A673 (cell line): ENCODE measurements around the gene MMD. TPM values are rescaled to one million over a fixed set of nuclear protein-coding genes. Genes with fewer than 3 reads are reported as not detected.

Source experiments
- BruUV-seq: library from RNA; stranded (reverse); fragments of 400-500 nt; replicated peaks from 2 replicates; lab custom pipeline; 2021; lab: Mats Ljungman, UMichigan
- CTCF ChIA-PET: fragments of 300-600 bp; sonication (Branson Sonifier 250); formaldehyde crosslinking; loops from one replicate; lab custom pipeline; 2022; ENCODE audit warnings: antibody characterized with exemption; lab: Charles Lee
- POLR2A ChIA-PET: fragments of 300-600 bp; sonication (Branson Sonifier 250); formaldehyde crosslinking; loops from one replicate; lab custom pipeline; 2022; ENCODE audit warnings: antibody characterized with exemption; ENCODE audit not compliant: low non-redundant PET; lab: Charles Lee
- DNase-seq: peaks from one replicate; pipeline ENCODE4 v3.0.0-alpha.2; 2015; ENCODE audit warnings: low spot score
- H3K27ac ChIP-seq: fragments of 200-600 bp; sonication (generic); 2 replicates; pipeline ENCODE4 v1.5.1; 2016; ENCODE audit warnings: mixed run types, low read depth, mild to moderate bottlenecking, mixed read lengths, antibody characterized with exemption, low read length; ENCODE audit not compliant: poor library complexity, severe bottlenecking
- H3K27me3 ChIP-seq: fragments of 200-600 bp; sonication (generic); replicated peaks from 2 replicates; pipeline ENCODE4 v1.6.1; 2017; ENCODE audit warnings: mixed run types, low read depth, mild to moderate bottlenecking, mixed read lengths, antibody characterized with exemption, low read length; ENCODE audit not compliant: insufficient read depth, poor library complexity
- H3K36me3 ChIP-seq: fragments of 200-600 bp; sonication (generic); 2 replicates; pipeline ENCODE4 v1.6.1; 2016; ENCODE audit warnings: mixed run types, mild to moderate bottlenecking, mixed read lengths, antibody characterized with exemption, low read length; ENCODE audit not compliant: insufficient read depth, poor library complexity, severe bottlenecking
- H3K4me1 ChIP-seq: fragments of 200-600 bp; sonication (generic); 2 replicates; pipeline ENCODE4 v1.6.1; 2017; ENCODE audit warnings: mixed run types, mild to moderate bottlenecking, mixed read lengths, antibody characterized with exemption, low read length; ENCODE audit not compliant: insufficient read depth, poor library complexity, severe bottlenecking
- H3K4me3 ChIP-seq: fragments of 200-600 bp; sonication (generic); 2 replicates; pipeline ENCODE4 v1.5.1; 2016; ENCODE audit warnings: low read depth, mixed run types, mild to moderate bottlenecking, mixed read lengths, low read length; ENCODE audit not compliant: poor library complexity, severe bottlenecking
- H3K9me3 ChIP-seq: fragments of 200-600 bp; sonication (generic); 2 replicates; pipeline ENCODE4 v1.6.1; 2016; ENCODE audit warnings: mixed run types, low read depth, mild to moderate bottlenecking, mixed read lengths, antibody characterized with exemption, low read length; ENCODE audit not compliant: poor library complexity, severe bottlenecking
- EZH2 ChIP-seq: fragments of 200-600 bp; sonication (generic); IDR thresholded peaks from 2 replicates; pipeline ENCODE4 v1.6.1; 2017; ENCODE audit warnings: borderline replicate concordance, low read depth, mild to moderate bottlenecking, mixed read lengths, antibody characterized with exemption, low read length; ENCODE audit not compliant: poor library complexity, severe bottlenecking
- intact Hi-C: fragments of 100-400 bp; cut with micrococcal nuclease; formaldehyde crosslinking; loops from one replicate; pipeline ENCODE4 v1.10.0; 2022; ENCODE audit not compliant: unreplicated experiment
- total RNA-seq: library from RNA; stranded (reverse); gene quantifications from 2 replicates; pipeline ENCODE4 v1.2.3, GENCODE V29; 2021
- TF ChIP-seq, protein P1 (sequence below): fragments of 300-800, 200-600 bp; sonication (generic); conservative IDR thresholded peaks from 2 replicates; pipeline ENCODE4 v1.5.1; 2017; ENCODE audit warnings: low read depth, mild to moderate bottlenecking, antibody characterized with exemption, low read length, moderate library complexity, mixed read lengths

The MMD gene
- total RNA-seq, 1 experiment from 2014 or later: 24.9 TPM

DNA sequence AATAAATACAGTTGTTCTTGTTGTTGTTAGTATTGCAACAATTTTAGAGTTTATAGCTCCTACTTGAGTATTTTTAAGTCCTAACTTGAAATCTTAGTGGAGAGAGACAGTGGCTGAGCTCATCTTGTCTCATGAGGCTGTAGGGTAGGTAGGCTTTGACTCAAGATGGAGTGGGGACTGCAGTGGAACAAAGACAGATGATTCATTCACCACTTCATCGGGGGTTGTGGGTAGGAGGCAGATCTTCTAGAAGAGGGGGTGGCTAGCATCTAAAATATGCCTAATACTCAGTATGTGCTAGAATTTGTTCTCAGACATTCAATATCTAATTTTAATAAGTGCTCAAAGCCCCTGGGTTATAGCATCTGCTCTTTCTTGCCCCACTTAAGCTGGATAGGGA lies 13.1 kb upstream of the MMD start:
- intact Hi-C loops: loop anchor here (5.0 kb wide), 1 partner anchor 367 kb away; no protein-coding TSS in a partner anchor
- TF ChIP-seq EZH2: no peak
- TF ChIP-seq, protein P1, sequence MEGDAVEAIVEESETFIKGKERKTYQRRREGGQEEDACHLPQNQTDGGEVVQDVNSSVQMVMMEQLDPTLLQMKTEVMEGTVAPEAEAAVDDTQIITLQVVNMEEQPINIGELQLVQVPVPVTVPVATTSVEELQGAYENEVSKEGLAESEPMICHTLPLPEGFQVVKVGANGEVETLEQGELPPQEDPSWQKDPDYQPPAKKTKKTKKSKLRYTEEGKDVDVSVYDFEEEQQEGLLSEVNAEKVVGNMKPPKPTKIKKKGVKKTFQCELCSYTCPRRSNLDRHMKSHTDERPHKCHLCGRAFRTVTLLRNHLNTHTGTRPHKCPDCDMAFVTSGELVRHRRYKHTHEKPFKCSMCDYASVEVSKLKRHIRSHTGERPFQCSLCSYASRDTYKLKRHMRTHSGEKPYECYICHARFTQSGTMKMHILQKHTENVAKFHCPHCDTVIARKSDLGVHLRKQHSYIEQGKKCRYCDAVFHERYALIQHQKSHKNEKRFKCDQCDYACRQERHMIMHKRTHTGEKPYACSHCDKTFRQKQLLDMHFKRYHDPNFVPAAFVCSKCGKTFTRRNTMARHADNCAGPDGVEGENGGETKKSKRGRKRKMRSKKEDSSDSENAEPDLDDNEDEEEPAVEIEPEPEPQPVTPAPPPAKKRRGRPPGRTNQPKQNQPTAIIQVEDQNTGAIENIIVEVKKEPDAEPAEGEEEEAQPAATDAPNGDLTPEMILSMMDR: no peak
- peaks cover 26% of the 10 kb centered on the region for H3K4me1 ChIP-seq
- no TSS peak for BruUV-seq
- no peaks in the 10 kb centered on the region for H3K27me3 ChIP-seq
- no peak overlapping the region for H3K4me3 ChIP-seq
- H3K36me3 ChIP-seq: no peaks in the 10 kb centered on the region
- ChIA-PET CTCF (no interaction called here), POLR2A (no interaction called here)
- no peak for DNase-seq
- H3K9me3 ChIP-seq: no peaks in the 10 kb centered on the region
- H3K27ac ChIP-seq: no peak overlapping the region

DNA sequence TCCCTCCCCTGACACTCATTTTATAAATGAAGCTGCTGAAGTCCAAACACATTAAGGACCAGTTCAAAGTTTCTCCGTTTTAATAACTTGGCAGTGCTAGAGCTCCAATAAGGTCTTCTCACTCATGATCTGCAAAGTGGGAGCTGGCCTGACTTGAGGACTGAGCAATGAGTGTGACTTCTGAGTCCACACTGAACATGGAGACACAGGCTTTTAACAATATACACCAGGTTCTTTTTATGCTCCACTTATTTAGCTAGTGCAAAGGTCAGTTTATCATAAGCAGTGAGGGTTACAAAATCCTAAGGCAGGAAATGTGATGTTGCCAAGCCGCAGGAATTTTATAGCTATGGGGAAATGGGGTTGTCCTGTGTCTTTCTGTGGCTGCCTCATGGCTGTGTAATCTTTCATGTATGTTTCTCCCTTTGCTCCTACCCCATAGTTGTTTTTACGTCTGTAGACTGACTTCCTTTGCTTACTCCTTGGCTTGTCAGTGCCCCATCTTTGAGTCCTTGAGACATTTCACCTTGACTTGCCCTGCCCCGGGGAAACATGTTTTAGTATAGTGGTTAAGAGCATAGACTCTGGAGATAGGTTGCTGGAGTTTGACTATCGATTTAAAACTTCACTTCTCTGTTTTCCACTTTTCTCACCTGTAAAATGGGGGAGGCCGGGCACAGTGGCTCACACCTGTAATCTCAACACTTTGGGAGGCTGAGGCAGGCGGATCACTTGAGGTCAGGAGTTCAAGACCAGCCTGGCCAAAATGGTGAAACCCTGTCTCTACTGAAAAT lies 12.2 kb upstream of the MMD start:
- no peaks in the 10 kb centered on the region for H3K9me3 ChIP-seq
- ChIA-PET CTCF (no interaction called here), POLR2A (no interaction called here)
- no TSS peak for BruUV-seq
- H3K36me3 ChIP-seq: no peaks in the 10 kb centered on the region
- TF ChIP-seq EZH2: no peak
- TF ChIP-seq, protein P1: no peak
- no peak overlapping the region for H3K27ac ChIP-seq
- H3K27me3 ChIP-seq: no peaks in the 10 kb centered on the region
- H3K4me3 ChIP-seq: no peak overlapping the region
- intact Hi-C loops: no loop called here
- H3K4me1 ChIP-seq: peaks cover 17% of the 10 kb centered on the region
- no peak for DNase-seq

DNA sequence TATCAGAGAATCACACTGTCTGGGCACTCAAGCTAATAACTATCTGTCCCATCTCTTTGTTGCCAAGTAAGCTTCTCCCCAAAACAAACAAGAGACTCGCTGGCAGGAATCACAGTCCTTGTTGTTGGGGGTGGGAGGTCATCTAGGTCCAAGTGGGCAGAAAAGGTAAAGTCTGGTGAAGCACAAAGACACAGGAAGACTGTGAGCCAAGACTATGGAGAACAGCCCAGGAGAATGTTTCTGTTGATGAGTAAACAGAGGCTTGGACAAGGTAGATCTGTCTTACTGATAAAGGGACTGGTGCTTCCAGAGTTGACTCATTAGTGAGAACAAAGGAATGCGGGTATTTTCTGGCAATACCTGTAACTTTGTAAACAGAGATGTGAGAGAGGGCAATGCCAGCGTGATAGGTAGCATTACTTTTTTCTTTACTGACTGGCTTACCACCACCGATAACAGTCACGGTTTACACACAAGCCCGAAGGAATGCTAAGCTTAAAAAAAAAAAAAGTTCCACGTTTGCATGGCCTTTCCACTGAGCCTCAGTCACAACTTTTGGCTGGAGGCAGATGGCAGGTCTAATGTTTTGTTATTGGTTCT lies 11.5 kb upstream of the MMD start:
- no peak for DNase-seq
- H3K27me3 ChIP-seq: no peaks in the 10 kb centered on the region
- H3K9me3 ChIP-seq: no peaks in the 10 kb centered on the region
- intact Hi-C loops: no loop called here
- no peaks in the 10 kb centered on the region for H3K36me3 ChIP-seq
- no peak overlapping the region for H3K4me3 ChIP-seq
- ChIA-PET POLR2A (no interaction called here), CTCF (no interaction called here)
- H3K27ac ChIP-seq: no peak overlapping the region
- peaks cover 17% of the 10 kb centered on the region for H3K4me1 ChIP-seq
- no peak for TF ChIP-seq EZH2
- TF ChIP-seq, protein P1: no peak
- no TSS peak for BruUV-seq
